NCI-H1092 (cell line): ENCODE measurements around the gene SLC25A17.
"Not testable (repeated sequence)": the region's sequence is repeated elsewhere in the genome, so short reads cannot be mapped to it uniquely, and the experiment has no call there.

Experiments used
- DNase-seq: peaks from one replicate; lab custom pipeline; 2025; lab: John Stamatoyannopoulos, UW

The SLC25A17 gene

DNA sequence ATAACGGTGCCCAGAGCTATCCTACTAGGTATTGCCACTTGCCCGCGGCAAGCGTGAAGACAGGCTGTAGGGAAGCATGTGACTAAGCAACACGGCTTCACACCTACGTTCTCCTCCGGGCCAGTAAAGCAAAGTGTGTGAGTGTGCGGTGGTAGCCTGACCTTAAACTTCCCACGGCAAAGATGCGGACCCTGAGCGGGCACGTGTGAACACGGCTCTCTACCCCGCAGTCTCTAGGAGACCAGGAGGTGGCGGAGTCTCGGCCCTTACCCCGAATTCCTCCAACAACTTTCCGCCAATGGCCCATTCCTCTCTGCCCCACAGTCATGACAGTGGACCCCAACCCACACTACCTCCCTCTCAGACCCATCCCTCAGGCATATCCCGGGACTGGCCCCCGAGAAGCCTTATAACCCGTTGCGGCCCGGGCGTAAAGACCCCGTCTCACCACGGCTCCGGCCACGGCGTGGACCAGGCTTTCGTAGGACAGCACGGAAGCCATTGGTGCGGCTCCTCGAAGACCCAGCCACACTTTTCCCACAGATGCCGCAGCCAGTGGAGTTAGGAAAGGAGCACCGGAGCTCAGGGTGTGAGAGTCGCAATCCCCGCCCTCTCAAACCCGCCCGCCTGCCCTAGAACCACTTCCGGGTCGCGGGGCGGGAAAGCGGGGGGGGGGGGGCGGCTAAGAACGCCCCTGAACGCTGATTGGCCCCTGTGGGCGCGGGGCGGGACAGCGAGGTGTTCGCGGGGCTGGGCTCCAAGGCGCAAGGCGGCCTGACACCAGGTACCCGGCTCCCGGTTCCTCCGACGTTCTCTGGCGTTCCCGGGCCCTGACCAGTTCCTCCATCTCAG lies at the start of gene SLC25A17:
Gene SLC25A17, minus strand, starts transcription at position 600 of the 852 bp plus-strand sequence. Its CDS starts 98 bp downstream, at position 502.
- peak; percentile 74 for DNase-seq

GRCh38 chr22:40868379-40868778 lies 49.2 kb upstream of the SLC25A17 start:
- DNase-seq = not testable (repeated sequence)

GRCh38 chr22:40867109-40867508 lies 48.0 kb upstream of the SLC25A17 start:
- no peak for DNase-seq

GRCh38 chr22:40862537-40862936 lies 43.4 kb upstream of the SLC25A17 start:
- DNase-seq = no peak

- DNase-seq = no peak
Measured at GRCh38 chr22:40862013-40862412, 42.9 kb upstream of the SLC25A17 start, which contains the start of gene DNAJB7. Gene DNAJB7, minus strand, starts transcription at chr22:40862113. Its CDS starts 119 bp downstream, at chr22:40861994.

GRCh38 chr22:40857309-40857855 lies 38.2 kb upstream of the SLC25A17 start:
- DNase-seq = no peak

DNA sequence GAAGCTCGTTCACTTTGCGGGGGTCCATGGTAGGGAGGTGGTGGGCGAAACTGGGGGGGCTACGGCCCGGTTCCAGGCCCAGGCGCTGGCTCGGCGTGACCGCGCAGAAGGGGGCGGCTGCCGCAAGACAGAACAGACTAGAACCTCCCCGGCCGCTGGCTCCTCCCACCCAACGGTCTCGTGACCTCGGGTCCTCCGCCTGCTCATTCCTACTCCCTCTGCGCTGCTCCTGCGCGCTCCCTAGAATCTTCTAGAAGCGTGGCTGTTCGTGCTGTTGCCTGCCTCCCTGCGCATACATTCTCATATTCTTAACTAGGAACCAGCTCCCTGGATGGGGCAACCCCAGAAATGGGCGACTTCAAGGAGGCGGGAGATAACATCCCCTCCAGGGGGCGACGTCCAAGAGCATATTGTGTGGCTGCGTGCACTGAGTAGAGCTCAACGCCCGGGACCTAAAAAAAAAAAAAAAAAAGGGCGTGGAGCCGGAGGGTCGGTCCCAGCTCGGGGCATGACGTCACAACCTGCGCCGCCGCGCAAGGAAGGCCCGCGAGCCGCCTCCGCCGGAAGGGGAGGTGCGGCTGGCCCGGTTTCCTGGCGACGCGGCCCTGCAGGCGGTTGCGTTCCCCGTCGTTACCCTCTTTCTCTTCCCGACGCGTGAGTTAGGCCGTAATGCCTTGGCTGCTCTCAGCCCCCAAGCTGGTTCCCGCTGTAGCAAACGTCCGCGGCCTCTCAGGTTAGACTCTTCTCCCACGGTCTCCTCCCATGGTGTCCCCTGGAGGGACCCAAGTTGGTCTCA lies 37.6 kb upstream of the SLC25A17 start, which contains the start of the genes ST13 and XPNPEP3:
Gene ST13, minus strand, starts transcription at position 127 of the 796 bp plus-strand sequence. Its CDS starts 99 bp downstream, at position 28.
Gene XPNPEP3, plus strand, starts transcription at position 636 of the 796 bp plus-strand sequence. Its CDS starts 34 bp downstream, at position 670.
- peak; percentile 95 for DNase-seq

DNA sequence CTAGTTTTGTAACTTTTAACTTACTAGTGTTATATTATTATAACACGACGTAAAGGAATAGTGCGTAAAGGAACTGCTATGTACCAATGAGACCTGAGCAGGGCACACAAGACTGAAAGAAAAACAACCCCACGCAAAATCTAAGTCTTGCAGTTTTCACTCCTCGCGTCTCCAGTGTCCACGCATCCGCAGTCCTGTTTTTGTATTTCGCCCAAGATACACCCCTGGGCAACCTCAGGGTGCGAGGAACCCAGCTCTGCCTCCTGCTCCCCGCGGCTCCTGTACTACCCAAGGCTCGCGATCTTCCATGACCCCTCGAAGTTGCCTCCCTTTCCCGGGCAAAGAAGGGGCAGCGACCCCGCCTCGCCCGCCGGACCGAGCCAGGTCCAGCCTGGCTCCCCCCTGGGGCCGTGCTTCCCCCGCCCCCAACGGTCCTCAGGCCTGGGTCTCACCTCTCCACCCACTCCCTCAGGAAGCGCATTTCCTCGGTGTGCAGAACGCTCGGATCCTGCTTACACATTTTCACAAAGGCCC lies 36.9 kb upstream of the SLC25A17 start:
- peak; percentile 3 for DNase-seq

DNA sequence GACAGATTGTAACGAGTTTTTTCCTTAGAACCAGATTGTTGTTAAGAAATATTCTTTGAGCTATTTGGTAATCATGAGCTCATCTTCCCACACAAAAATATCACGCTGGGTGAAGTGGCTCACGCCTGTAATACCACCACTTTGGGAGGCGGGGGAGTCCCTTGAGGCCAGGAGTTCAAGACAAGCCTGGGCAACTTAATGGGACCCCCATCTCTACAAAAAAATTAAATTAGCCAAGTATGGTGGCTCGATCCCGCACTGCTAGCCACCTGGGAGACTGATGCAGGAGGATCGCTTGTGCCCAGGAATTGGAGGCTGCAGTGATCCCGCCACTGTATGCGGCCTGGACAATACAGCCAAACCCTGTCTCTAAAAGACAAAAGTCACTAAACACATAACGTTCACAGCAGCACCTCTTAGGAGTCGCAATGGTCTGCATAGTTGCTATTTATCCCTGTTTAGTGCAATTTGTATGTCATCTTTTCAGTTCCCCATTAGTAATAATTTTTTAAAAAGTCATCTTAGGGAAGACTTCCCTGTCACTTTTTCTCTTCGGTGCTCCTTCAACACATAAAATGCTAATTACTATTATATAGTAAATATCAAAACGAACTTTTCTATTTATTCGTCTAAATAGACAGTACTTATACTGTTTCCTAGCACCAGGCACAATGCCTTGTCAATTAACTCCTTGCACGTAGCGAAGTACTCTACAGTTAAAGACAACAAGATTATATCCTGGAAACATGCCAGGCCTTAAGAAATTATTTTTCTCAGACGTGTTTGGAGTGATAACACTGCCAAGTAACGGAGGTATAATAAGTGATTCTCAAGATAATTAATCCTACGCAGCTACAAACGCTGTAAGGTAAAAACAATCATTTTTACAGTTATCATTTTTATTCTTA lies 36.2 kb upstream of the SLC25A17 start:
- no peak for DNase-seq

- DNase-seq = no peak
Measured at GRCh38 chr22:40853961-40854360, 34.8 kb upstream of the SLC25A17 start.

DNA sequence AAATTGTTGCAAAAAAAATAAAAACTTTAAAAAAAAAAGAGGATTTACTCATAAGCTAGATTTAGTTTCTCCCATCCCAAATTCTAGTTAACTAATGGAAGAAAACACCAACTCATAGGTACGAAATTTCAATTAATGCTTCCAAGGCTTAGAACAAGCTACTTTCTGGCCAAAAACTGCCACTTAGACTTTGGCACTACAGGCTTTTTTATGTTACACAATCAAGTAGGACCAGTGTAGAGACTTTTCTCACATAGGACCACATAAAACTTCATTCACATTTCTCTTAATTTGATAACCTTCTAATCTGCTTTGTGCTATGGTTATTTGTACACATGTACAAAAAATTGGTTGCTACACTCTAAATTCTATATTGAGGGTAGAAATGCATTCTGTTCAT lies 34.2 kb upstream of the SLC25A17 start:
- no peak for DNase-seq

DNA sequence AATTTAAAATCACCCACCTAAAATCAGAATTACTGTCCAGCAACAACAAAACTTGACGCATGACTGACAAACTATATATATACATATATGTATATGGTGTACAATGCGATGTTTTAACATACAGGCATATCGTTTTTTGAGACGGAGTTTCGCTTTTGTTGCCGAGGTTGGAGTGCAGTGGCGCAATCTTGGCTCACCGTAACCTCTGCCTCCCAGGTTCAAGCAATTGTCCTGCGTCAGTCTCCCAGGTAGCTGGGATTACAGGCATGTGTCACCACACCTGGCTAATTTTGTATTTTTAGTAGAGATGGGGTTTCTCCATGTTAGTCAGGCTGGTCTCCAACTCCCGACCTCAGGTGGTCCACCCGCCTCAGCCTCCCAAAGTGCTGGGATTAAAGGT lies 26.7 kb upstream of the SLC25A17 start:
- DNase-seq = not testable (repeated sequence)

- no peak for DNase-seq
Measured at GRCh38 chr22:40844951-40845350, 25.8 kb upstream of the SLC25A17 start.

GRCh38 chr22:40838486-40838885 lies 19.3 kb upstream of the SLC25A17 start:
- no peak for DNase-seq

DNA sequence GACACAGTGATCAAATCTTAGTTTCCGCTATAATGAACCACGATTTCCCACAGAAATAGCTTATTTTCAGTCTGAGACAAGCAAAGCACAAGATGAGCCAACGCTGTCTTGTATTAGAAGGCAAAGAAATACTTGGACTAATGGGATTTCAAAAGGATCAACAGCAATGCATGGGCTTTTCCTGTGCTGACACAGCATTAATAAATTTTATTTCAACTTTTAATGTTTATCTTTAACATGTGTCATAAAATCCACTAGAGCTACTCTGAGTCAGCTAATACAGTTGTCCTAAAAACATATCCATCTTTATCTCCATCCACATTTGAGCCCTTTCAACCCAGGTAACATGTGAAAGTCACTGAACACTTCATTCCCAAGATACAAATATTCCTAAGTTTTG lies 15.5 kb upstream of the SLC25A17 start:
- DNase-seq = no peak

DNA sequence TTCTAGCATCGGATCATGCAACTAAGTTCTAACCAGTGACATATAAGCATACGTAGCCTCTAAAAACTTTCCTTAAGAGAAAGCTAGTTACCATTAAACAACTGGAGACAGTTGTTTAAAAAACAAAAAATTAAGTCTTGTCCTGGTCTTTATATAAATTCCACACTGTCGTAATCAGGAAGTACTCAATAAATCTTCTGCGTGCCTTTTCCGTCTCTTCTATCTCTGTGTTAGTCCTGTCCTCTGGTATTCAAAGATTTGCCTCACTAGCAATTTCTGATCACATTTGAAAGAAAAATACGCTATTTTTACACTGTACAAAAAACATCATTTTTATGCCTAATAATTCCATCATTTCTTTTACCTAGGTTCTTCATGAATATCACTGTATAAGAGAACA lies 10.0 kb upstream of the SLC25A17 start:
- no peak for DNase-seq

DNA sequence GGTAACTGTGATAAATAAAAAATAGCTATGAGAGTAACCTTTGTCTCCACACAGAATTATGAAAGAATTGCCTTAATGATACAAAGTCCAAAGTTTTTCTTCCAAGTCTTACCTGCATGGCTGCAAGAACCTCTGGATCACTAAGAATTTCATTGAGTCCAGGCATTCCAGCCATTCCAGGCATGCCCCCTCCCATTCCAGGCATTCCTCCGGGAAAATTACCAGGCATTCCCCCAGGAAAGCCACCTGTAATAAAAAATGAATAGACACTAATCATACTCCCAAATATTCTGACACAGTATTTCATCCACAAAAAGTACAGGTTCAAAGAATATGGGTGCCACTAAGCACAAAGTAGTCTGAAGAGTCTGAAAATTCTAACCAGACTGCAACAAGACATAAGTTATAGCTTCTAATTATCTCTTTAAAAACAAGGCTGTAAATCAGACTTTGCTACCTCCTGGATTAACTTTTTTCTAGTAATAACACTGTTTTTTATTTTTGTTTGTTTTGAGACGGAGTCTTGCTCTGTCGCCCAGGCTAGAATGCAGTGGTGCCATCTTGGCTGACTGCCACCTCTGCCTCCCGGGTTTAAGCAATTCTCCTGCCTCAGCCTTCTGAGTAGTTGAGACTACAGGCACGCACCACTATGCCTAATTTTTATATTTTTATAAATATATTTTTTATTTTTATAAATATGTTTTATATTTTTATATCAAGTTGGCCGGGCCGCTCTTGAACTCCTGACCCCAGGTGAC lies 8.0 kb upstream of the SLC25A17 start:
- no peak for DNase-seq

DNA sequence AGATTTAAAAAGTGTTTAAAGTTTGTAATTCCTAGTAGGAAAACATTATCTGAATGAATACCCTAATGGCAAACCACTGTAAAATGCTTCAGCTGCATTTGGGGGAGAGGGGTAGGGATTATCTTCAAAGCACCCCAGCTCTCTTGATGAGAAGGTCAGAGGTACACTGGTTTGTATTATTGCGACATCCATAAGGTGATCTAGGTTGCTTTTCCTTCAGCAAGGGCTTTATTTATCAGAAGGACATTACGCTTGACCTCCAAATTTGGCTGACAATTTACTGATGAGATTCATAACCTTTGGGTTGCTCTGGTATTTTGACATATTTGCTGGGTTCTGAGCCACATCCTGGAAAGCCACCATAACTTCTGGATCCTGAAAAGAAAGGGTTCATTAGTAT lies 7.1 kb upstream of the SLC25A17 start:
- DNase-seq = not testable (repeated sequence)

DNA sequence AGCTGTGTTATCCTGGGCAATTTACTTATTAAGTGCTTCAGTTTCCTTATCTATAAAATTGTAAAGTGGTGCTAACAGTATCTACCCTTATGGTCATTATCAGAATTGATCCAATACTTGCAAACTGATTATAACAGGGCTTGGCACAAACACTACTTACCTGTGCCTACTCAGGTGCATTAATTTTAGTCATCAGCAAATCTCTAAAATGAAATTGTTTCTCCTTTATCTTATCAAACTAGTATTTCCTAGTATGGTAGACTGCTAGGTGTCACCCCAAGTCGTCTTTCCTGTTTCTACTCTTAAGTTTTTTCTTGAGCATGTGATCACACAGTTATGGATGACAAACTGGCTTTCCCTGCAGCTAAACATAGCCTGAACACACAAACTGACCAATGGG lies 4.3 kb upstream of the SLC25A17 start:
- no peak for DNase-seq

- DNase-seq = no peak
Measured at GRCh38 chr22:40819599-40820140, 524 bp upstream of the SLC25A17 start.
